ENCODE measurements around the gene ADCY9.

Gene ADCY9

DNA sequence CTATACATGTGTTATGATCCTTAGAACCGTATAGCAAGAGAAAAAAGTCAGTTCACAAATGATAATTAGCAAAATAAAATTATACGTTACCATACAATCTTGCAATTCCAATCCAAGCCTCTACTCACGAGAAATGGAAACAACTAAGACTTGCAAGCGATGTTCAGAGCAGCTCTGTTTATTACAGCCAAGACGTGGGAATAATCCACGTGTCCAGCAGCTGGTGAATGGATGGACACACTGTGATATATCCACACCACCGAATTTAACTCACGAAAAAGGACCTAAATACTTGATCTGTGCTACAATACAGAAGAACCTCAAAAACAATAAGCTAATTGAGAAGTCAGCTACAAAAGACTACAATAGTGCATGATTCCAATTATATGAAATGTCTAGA is 88.1 kb downstream of the ADCY9 start:
- no peak overlapping the region for H3K27ac ChIP-seq (replicated peaks)
- DNase-seq (ENCODE audit: low read depth in 1 of 2, low spot score in 1 of 2) = no peak
- no peaks in the 10 kb centered on the region for H3K27me3 ChIP-seq (ENCODE audit: insufficient read depth, poor library complexity, severe bottlenecking)
- TF ChIP-seq POLR2AphosphoS5 (IDR thresholded peaks at IDR 0.05; ENCODE audit: low read depth) (no peak), REST (IDR thresholded peaks at IDR 0.05; ENCODE audit: insufficient replicate concordance, low read depth) (no peak), GABPA (IDR thresholded peaks at IDR 0.05; ENCODE audit: low read depth) (no peak), SPI1 (IDR thresholded peaks at IDR 0.05; ENCODE audit: borderline replicate concordance, low read depth) (no peak)
- TF ChIP-seq, protein P1, sequence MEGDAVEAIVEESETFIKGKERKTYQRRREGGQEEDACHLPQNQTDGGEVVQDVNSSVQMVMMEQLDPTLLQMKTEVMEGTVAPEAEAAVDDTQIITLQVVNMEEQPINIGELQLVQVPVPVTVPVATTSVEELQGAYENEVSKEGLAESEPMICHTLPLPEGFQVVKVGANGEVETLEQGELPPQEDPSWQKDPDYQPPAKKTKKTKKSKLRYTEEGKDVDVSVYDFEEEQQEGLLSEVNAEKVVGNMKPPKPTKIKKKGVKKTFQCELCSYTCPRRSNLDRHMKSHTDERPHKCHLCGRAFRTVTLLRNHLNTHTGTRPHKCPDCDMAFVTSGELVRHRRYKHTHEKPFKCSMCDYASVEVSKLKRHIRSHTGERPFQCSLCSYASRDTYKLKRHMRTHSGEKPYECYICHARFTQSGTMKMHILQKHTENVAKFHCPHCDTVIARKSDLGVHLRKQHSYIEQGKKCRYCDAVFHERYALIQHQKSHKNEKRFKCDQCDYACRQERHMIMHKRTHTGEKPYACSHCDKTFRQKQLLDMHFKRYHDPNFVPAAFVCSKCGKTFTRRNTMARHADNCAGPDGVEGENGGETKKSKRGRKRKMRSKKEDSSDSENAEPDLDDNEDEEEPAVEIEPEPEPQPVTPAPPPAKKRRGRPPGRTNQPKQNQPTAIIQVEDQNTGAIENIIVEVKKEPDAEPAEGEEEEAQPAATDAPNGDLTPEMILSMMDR (IDR thresholded peaks at IDR 0.05; ENCODE audit: insufficient read depth, low read length) = no peak
- no peak overlapping the region for H3K4me3 ChIP-seq (replicated peaks; ENCODE audit: insufficient read depth, low read length)

GRCh38 chr16:4026854-4027253 is 89.4 kb downstream of the ADCY9 start:
- DNase-seq (ENCODE audit: low read depth in 1 of 2, low spot score in 1 of 2) = no peak
- TF ChIP-seq POLR2AphosphoS5 (IDR thresholded peaks at IDR 0.05; ENCODE audit: low read depth) = no peak
- no peak for TF ChIP-seq REST (IDR thresholded peaks at IDR 0.05; ENCODE audit: insufficient replicate concordance, low read depth)
- no peak for TF ChIP-seq GABPA (IDR thresholded peaks at IDR 0.05; ENCODE audit: low read depth)
- TF ChIP-seq, protein P1 (IDR thresholded peaks at IDR 0.05; ENCODE audit: insufficient read depth, low read length) = no peak
- TF ChIP-seq SPI1 (IDR thresholded peaks at IDR 0.05; ENCODE audit: borderline replicate concordance, low read depth) = no peak
- no peak overlapping the region for H3K27ac ChIP-seq (replicated peaks)
- no peaks in the 10 kb centered on the region for H3K27me3 ChIP-seq (ENCODE audit: insufficient read depth, poor library complexity, severe bottlenecking)
- no peak overlapping the region for H3K4me3 ChIP-seq (replicated peaks; ENCODE audit: insufficient read depth, low read length)

- H3K4me3 ChIP-seq (replicated peaks; ENCODE audit: insufficient read depth, low read length) = no peak overlapping the region
- DNase-seq (ENCODE audit: low read depth in 1 of 2, low spot score in 1 of 2) = no peak
- no peak overlapping the region for H3K27ac ChIP-seq (replicated peaks)
- H3K27me3 ChIP-seq (ENCODE audit: insufficient read depth, poor library complexity, severe bottlenecking) = no peaks in the 10 kb centered on the region
- no peak for TF ChIP-seq REST (IDR thresholded peaks at IDR 0.05; ENCODE audit: insufficient replicate concordance, low read depth)
- no peak for TF ChIP-seq GABPA (IDR thresholded peaks at IDR 0.05; ENCODE audit: low read depth)
These were observed 90.8 kb downstream of the ADCY9 start for GRCh38 chr16:4025428-4025827.

GRCh38 chr16:4021916-4022315 is 94.3 kb downstream of the ADCY9 start:
- Histone ChIP-seq H3K4me3 (replicated peaks; ENCODE audit: insufficient read depth, low read length) (no peak overlapping the region), H3K27ac (replicated peaks) (no peak overlapping the region), H3K27me3 (ENCODE audit: insufficient read depth, poor library complexity, severe bottlenecking) (no peaks in the 10 kb centered on the region)
- no peak for DNase-seq (ENCODE audit: low read depth in 1 of 2, low spot score in 1 of 2)
- TF ChIP-seq GABPA (IDR thresholded peaks at IDR 0.05; ENCODE audit: low read depth) (no peak), SPI1 (IDR thresholded peaks at IDR 0.05; ENCODE audit: borderline replicate concordance, low read depth) (no peak), REST (IDR thresholded peaks at IDR 0.05; ENCODE audit: insufficient replicate concordance, low read depth) (no peak), POLR2AphosphoS5 (IDR thresholded peaks at IDR 0.05; ENCODE audit: low read depth) (no peak)
- TF ChIP-seq, protein P1 (IDR thresholded peaks at IDR 0.05; ENCODE audit: insufficient read depth, low read length) = no peak
